Panc1 (cell line): ENCODE results near the gene SMYD5. TPM values are rescaled to one million over a fixed set of nuclear protein-coding genes. Genes with fewer than 3 reads are reported as not detected.
A peak's percentile ranks its signal among the peaks of the same experiment; 100 is the strongest.

Experiments used
- ATAC-seq: fragments of 200-7000 bp; cut with Tn5 transposase; 2 replicates; pipeline ENCODE4 v1.9.1; 2020; ENCODE audit warnings: mild to moderate bottlenecking, moderate library complexity
- BruUV-seq: library from RNA; stranded (reverse); fragments of 400-500 nt; replicated peaks from 2 replicates; lab custom pipeline; 2021; lab: Mats Ljungman, UMichigan
- CTCF ChIA-PET: fragments of 300-600 bp; sonication (Branson Sonifier 250); formaldehyde crosslinking; loops from one replicate; lab custom pipeline; 2022; ENCODE audit warnings: antibody characterized with exemption; lab: Charles Lee
- POLR2A ChIA-PET: fragments of 300-600 bp; sonication (Branson Sonifier 250); formaldehyde crosslinking; loops from one replicate; lab custom pipeline; 2022; ENCODE audit warnings: antibody characterized with exemption; lab: Charles Lee
- DNase-seq: peaks from one replicate; pipeline ENCODE4 v3.0.0-alpha.2; 2010; ENCODE audit warnings: low read depth, low spot score
- H3K27ac ChIP-seq: 2 replicates; pipeline ENCODE4 v1.5.1; 2011; ENCODE audit warnings: mild to moderate bottlenecking, low read length, inconsistent platforms
- H3K27me3 ChIP-seq: fragments of 200-500 bp; sonication (Bioruptor generic); 2 replicates; pipeline ENCODE4 v1.6.0; 2014; ENCODE audit warnings: low read length, inconsistent platforms; ENCODE audit not compliant: control insufficient read depth, insufficient read depth
- H3K36me3 ChIP-seq: fragments of 200-500 bp; sonication (Bioruptor generic); 2 replicates; pipeline ENCODE4 v1.5.1; 2014; ENCODE audit warnings: inconsistent platforms, mild to moderate bottlenecking, low read length, moderate library complexity; ENCODE audit not compliant: control insufficient read depth, insufficient read depth
- H3K4me1 ChIP-seq: 2 replicates; pipeline ENCODE4 v1.5.1; 2011; ENCODE audit warnings: inconsistent platforms, mild to moderate bottlenecking, low read length, moderate library complexity; ENCODE audit not compliant: control insufficient read depth, insufficient read depth
- H3K4me3 ChIP-seq, 2 experiments: 2 replicates each; pipeline ENCODE4 v1.5.1; 2011 to 2012; ENCODE audit warnings: low read depth in 2 of 2, low read length in 2 of 2, mild to moderate bottlenecking in 2 of 2, inconsistent platforms in 1 of 2, moderate library complexity in 1 of 2
- H3K9me3 ChIP-seq: fragments of 200-500 bp; sonication (Bioruptor generic); 2 replicates; pipeline ENCODE4 v1.5.1; 2014; ENCODE audit warnings: low read depth, mild to moderate bottlenecking, inconsistent platforms, low read length, moderate library complexity; ENCODE audit not compliant: control insufficient read depth, insufficient read depth
- POLR2AphosphoS5 ChIP-seq: IDR thresholded peaks from 2 replicates; pipeline ENCODE4 v1.6.1; 2012; ENCODE audit warnings: mild to moderate bottlenecking, low read depth, low read length, moderate library complexity
- REST ChIP-seq, 2 experiments: IDR thresholded peaks; 2 replicates each; pipeline ENCODE4 v1.6.1; 2011 to 2012; ENCODE audit warnings: low read depth in 2 of 2, control low read depth in 1 of 2, low read length in 1 of 2, mild to moderate bottlenecking in 1 of 2, moderate library complexity in 1 of 2; ENCODE audit not compliant: insufficient read depth in 1 of 2
- SIN3A ChIP-seq: IDR thresholded peaks from 2 replicates; pipeline ENCODE4 v1.6.1; 2012; ENCODE audit warnings: low read depth, mild to moderate bottlenecking, low read length, moderate library complexity, borderline replicate concordance; ENCODE audit not compliant: insufficient read depth
- TCF7L2 ChIP-seq: IDR thresholded peaks from 2 replicates; pipeline ENCODE4 v1.6.1; 2011; ENCODE audit warnings: mild to moderate bottlenecking, low read depth, low read length, inconsistent platforms
- in situ Hi-C: cut with HindIII; loops from 2 replicates; pipeline ENCODE4 v1.10.0; 2016; ENCODE audit warnings: low sequenced_read_pairs, low pct_unique_long_range_greater_than_20kb
- intact Hi-C: fragments of 100-400 bp; cut with micrococcal nuclease; formaldehyde crosslinking; loops from one replicate; pipeline ENCODE4 v1.10.0; 2022; ENCODE audit not compliant: unreplicated experiment
- total RNA-seq: library from RNA; stranded (reverse); gene quantifications from one replicate; pipeline ENCODE4 v1.2.1, GENCODE V29; 2021; ENCODE audit not compliant: unreplicated experiment
- TF ChIP-seq, protein P1 (sequence below): fragments of 450-650 bp; IDR thresholded peaks from 2 replicates; pipeline ENCODE4 v1.5.1; 2017; ENCODE audit warnings: mild to moderate bottlenecking

Gene SMYD5
- total RNA-seq, 1 experiment from 2014 or later = 37.6 TPM

DNA sequence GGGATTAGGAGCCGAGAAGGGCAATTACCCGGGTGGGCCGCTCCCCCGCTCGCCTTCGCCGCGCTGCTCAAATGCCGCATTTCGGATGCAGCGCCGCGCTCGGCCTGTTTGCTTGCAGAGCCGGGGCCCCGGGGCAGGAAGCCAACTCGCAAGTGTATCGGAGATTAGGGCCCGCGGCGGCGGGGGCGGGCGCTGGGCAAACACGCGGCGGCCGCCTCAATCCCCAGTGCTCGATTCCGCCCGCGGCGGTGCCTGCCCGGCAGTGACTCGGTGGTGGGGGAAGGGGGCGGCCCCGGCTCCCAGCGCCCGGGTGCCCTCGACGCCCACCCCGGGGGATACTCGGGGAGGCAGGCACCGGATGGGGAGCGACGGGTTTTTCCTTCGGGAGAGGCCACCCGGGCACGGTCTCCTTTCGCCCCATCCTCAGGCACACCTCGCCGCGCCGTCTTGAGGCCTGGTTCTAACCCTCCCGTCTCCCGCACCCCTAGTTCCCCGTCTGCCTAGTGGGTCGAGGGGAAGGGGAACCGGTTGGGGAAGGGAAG lies 38.3 kb upstream of the SMYD5 start:
- BruUV-seq = no TSS peak
- ChIA-PET CTCF (interaction anchor here (0.5 to 4.3 kb wide), 3 partner anchors 37 to 282 kb away, joined by 5 to 36 read pairs (median 27); no protein-coding TSS in a partner anchor), POLR2A (no interaction called here)
- H3K4me3 ChIP-seq = peak overlapping the region; percentile 28 to 84
- TF ChIP-seq TCF7L2 = no peak
- no peak for TF ChIP-seq REST (IDR thresholded peaks at IDR 0.05; ENCODE audit: insufficient read depth in 1 of 2, low read depth in 2 of 2, low read length in 1 of 2)
- TF ChIP-seq, protein P1, sequence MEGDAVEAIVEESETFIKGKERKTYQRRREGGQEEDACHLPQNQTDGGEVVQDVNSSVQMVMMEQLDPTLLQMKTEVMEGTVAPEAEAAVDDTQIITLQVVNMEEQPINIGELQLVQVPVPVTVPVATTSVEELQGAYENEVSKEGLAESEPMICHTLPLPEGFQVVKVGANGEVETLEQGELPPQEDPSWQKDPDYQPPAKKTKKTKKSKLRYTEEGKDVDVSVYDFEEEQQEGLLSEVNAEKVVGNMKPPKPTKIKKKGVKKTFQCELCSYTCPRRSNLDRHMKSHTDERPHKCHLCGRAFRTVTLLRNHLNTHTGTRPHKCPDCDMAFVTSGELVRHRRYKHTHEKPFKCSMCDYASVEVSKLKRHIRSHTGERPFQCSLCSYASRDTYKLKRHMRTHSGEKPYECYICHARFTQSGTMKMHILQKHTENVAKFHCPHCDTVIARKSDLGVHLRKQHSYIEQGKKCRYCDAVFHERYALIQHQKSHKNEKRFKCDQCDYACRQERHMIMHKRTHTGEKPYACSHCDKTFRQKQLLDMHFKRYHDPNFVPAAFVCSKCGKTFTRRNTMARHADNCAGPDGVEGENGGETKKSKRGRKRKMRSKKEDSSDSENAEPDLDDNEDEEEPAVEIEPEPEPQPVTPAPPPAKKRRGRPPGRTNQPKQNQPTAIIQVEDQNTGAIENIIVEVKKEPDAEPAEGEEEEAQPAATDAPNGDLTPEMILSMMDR = no peak
- TF ChIP-seq POLR2AphosphoS5 = no peak
- TF ChIP-seq SIN3A = no peak
- in situ Hi-C loops = no loop called here
- no peaks in the 10 kb centered on the region for H3K9me3 ChIP-seq
- H3K4me1 ChIP-seq = peaks cover 11% of the 10 kb centered on the region
- DNase-seq (no peak), ATAC-seq (no peak)
- H3K27ac ChIP-seq = no peak overlapping the region
- H3K27me3 ChIP-seq = peaks cover 14% of the 10 kb centered on the region
- no peaks in the 10 kb centered on the region for H3K36me3 ChIP-seq
- intact Hi-C loops = loop anchor here (5.0 kb wide), 1 partner anchor 283 kb away; no protein-coding TSS in a partner anchor

GRCh38 chr2:73176205-73176880 lies 37.7 kb upstream of the SMYD5 start:
- in situ Hi-C loops = no loop called here

More at GRCh38 chr2:73176205-73176880, 37.7 kb upstream of the SMYD5 start:
- Histone ChIP-seq H3K4me3 (peak overlapping the region; percentile 61 to 84), H3K36me3 (no peaks in the 10 kb centered on the region), H3K4me1 (peaks cover 11% of the 10 kb centered on the region), H3K27me3 (peaks cover 14% of the 10 kb centered on the region), H3K9me3 (no peaks in the 10 kb centered on the region), H3K27ac (no peak overlapping the region)
- ATAC-seq (0 out of 2 replicates have a peak, but pooled peaks have one; percentile 7), DNase-seq (no peak)
- BruUV-seq = no TSS peak
- intact Hi-C loops = loop anchor here (5.0 kb wide), 1 partner anchor 284 kb away; no protein-coding TSS in a partner anchor
- POLR2A ChIA-PET = interaction anchor here (0.8 kb wide), 1 partner anchor 37 kb away, joined by 3 read pairs; no protein-coding TSS in a partner anchor
- CTCF ChIA-PET = interaction anchor here (0.5 to 4.3 kb wide), 6 partner anchors 12 to 290 kb away, joined by 3 to 36 read pairs (median 16); partner anchors contain the start of gene SPR
- TF ChIP-seq REST (IDR thresholded peaks at IDR 0.05; ENCODE audit: insufficient read depth in 1 of 2, low read depth in 2 of 2, low read length in 1 of 2) = no peak
- TF ChIP-seq SIN3A = no peak
- no peak for TF ChIP-seq TCF7L2
- no peak for TF ChIP-seq POLR2AphosphoS5
- TF ChIP-seq, protein P1 = no peak
